H9 (cell line): ENCODE data around the gene ELAVL1. TPM values are rescaled to one million over a fixed set of nuclear protein-coding genes. Genes with fewer than 3 reads are reported as not detected.

Source experiments
- DNase-seq: peaks from one replicate; pipeline ENCODE4 v3.0.0-alpha.2; 2017
- H2AFZ ChIP-seq: one replicate; pipeline ENCODE4 v1.6.1; 2013; ENCODE audit warnings: mild to moderate bottlenecking, low read length, control low read depth, moderate library complexity
- H2AK5ac ChIP-seq: 2 replicates; pipeline ENCODE4 v1.6.1; 2013; ENCODE audit warnings: low read length, control low read depth, mixed read lengths; ENCODE audit not compliant: insufficient read length
- H2BK120ac ChIP-seq: one replicate; pipeline ENCODE4 v1.6.1; 2013; ENCODE audit warnings: low read depth, mild to moderate bottlenecking, low read length, control low read depth, inconsistent platforms; ENCODE audit not compliant: poor library complexity, severe bottlenecking
- H2BK12ac ChIP-seq: 2 replicates; pipeline ENCODE4 v1.6.1; 2013; ENCODE audit warnings: low read length, control low read depth, mixed read lengths, low read depth; ENCODE audit not compliant: insufficient read length
- H2BK15ac ChIP-seq: 2 replicates; pipeline ENCODE4 v1.6.1; 2013; ENCODE audit warnings: low read depth, low read length, control low read depth
- H2BK20ac ChIP-seq: one replicate; pipeline ENCODE4 v1.6.1; 2013; ENCODE audit warnings: low read depth, mild to moderate bottlenecking, low read length, control low read depth, inconsistent platforms; ENCODE audit not compliant: poor library complexity, severe bottlenecking
- H2BK5ac ChIP-seq: 2 replicates; pipeline ENCODE4 v1.6.1; 2013; ENCODE audit warnings: low read length, control low read depth, mixed read lengths; ENCODE audit not compliant: insufficient read length
- H3K14ac ChIP-seq: 2 replicates; pipeline ENCODE4 v1.6.1; 2013; ENCODE audit warnings: low read length, control low read depth; ENCODE audit not compliant: insufficient read depth
- H3K18ac ChIP-seq: 2 replicates; pipeline ENCODE4 v1.6.1; 2013; ENCODE audit warnings: low read depth, mild to moderate bottlenecking, mixed read lengths, low read length, control low read depth; ENCODE audit not compliant: insufficient read length
- H3K23ac ChIP-seq: 2 replicates; pipeline ENCODE4 v1.6.1; 2013; ENCODE audit warnings: low read length, control low read depth, mixed read lengths, low read depth; ENCODE audit not compliant: insufficient read length
- H3K23me2 ChIP-seq: 2 replicates; pipeline ENCODE4 v1.6.1; 2013; ENCODE audit warnings: low read depth, mild to moderate bottlenecking, mixed read lengths, low read length, control low read depth; ENCODE audit not compliant: insufficient read length, poor library complexity, severe bottlenecking
- H3K27ac ChIP-seq: 2 replicates; pipeline ENCODE4 v1.5.1; 2013; ENCODE audit warnings: low read length, control low read depth, mixed read lengths, low read depth; ENCODE audit not compliant: insufficient read length
- H3K27me3 ChIP-seq: 2 replicates; pipeline ENCODE4 v1.6.1; 2013; ENCODE audit warnings: low read length, control low read depth, inconsistent platforms; ENCODE audit not compliant: insufficient read depth
- H3K4ac ChIP-seq: 2 replicates; pipeline ENCODE4 v1.6.1; 2013; ENCODE audit warnings: low read depth, mild to moderate bottlenecking, control low read depth, inconsistent platforms, low read length, moderate library complexity
- H3K4me1 ChIP-seq: 2 replicates; pipeline ENCODE4 v1.6.1; 2013; ENCODE audit warnings: low read length, control low read depth, inconsistent platforms; ENCODE audit not compliant: insufficient read depth
- H3K4me2 ChIP-seq: 2 replicates; pipeline ENCODE4 v1.6.1; 2013; ENCODE audit warnings: low read length, control low read depth, mixed read lengths; ENCODE audit not compliant: insufficient read length, insufficient read depth
- H3K56ac ChIP-seq: 2 replicates; pipeline ENCODE4 v1.6.1; 2013; ENCODE audit warnings: low read depth, mild to moderate bottlenecking, mixed read lengths, low read length, control low read depth; ENCODE audit not compliant: insufficient read length
- H3K79me1 ChIP-seq: 2 replicates; pipeline ENCODE4 v1.6.1; 2013; ENCODE audit warnings: low read depth, mild to moderate bottlenecking, moderate library complexity, low read length, control low read depth, inconsistent platforms; ENCODE audit not compliant: insufficient read depth, poor library complexity, severe bottlenecking
- H3K79me2 ChIP-seq: 2 replicates; pipeline ENCODE4 v1.6.1; 2013; ENCODE audit warnings: low read length, control low read depth, inconsistent platforms; ENCODE audit not compliant: insufficient read depth
- H3K9ac ChIP-seq: 2 replicates; pipeline ENCODE4 v1.6.1; 2013; ENCODE audit warnings: low read length, control low read depth, mixed read lengths; ENCODE audit not compliant: insufficient read length; ENCODE audit errors: extremely low read depth
- H3K9me3 ChIP-seq: one replicate; pipeline ENCODE4 v1.6.1; 2013; ENCODE audit warnings: low read depth, low read length, inconsistent platforms; ENCODE audit not compliant: control insufficient read depth
- H3T11ph ChIP-seq: one replicate; pipeline ENCODE4 v1.6.1; 2013; ENCODE audit warnings: mild to moderate bottlenecking, low read length, control low read depth, inconsistent platforms
- H4K20me1 ChIP-seq: one replicate; pipeline ENCODE4 v1.6.1; 2013; ENCODE audit not compliant: control insufficient read depth, insufficient read length, insufficient read depth
- H4K5ac ChIP-seq: 2 replicates; pipeline ENCODE4 v1.6.1; 2013; ENCODE audit warnings: low read depth, mild to moderate bottlenecking, mixed read lengths, low read length, control low read depth; ENCODE audit not compliant: insufficient read length
- H4K8ac ChIP-seq: replicated peaks from 2 replicates; pipeline ENCODE4 v1.6.1; 2013; ENCODE audit warnings: low read length, control low read depth, mixed read lengths, low read depth; ENCODE audit not compliant: insufficient read length
- H4K91ac ChIP-seq: 2 replicates; pipeline ENCODE4 v1.6.1; 2013; ENCODE audit warnings: low read depth, mild to moderate bottlenecking, moderate library complexity, mixed read lengths, low read length, control low read depth; ENCODE audit not compliant: insufficient read length
- H3K27ac Mint-ChIP-seq, 3 experiments: 2 replicates in 2 of 3; 3 replicates in 1 of 3; pipeline ENCODE4 v1.8.0; 2020 to 2021; ENCODE audit warnings: mixed read lengths in 3 of 3, mild to moderate bottlenecking in 1 of 3, moderate library complexity in 1 of 3
- H3K27me3 Mint-ChIP-seq: 2 replicates; pipeline ENCODE4 v1.8.0; 2021; ENCODE audit warnings: low read depth, mild to moderate bottlenecking, moderate library complexity, mixed read lengths
- H3K36me3 Mint-ChIP-seq, 3 experiments: 2 replicates in 2 of 3; 3 replicates in 1 of 3; pipeline ENCODE4 v1.8.0; 2020 to 2021; ENCODE audit warnings: low read depth in 3 of 3, mixed read lengths in 3 of 3; ENCODE audit not compliant: insufficient read depth in 1 of 3
- H3K4me1 Mint-ChIP-seq, 2 experiments: 2 replicates each; pipeline ENCODE4 v1.8.0; 2020; ENCODE audit warnings: mixed read lengths in 2 of 2
- H3K4me3 Mint-ChIP-seq, 2 experiments: 2 replicates in 1 of 2; 3 replicates in 1 of 2; pipeline ENCODE4 v1.8.0; 2020 to 2021; ENCODE audit warnings: mild to moderate bottlenecking in 2 of 2, mixed read lengths in 2 of 2, moderate library complexity in 1 of 2
- H3K9me3 Mint-ChIP-seq, 2 experiments: 2 replicates in 1 of 2; 3 replicates in 1 of 2; pipeline ENCODE4 v1.8.0; 2020; ENCODE audit warnings: mild to moderate bottlenecking in 2 of 2, mixed read lengths in 2 of 2, moderate library complexity in 1 of 2
- CTCF ChIP-seq: fragments of 200-600 bp; sonication (generic); conservative IDR thresholded peaks from 3 replicates; pipeline ENCODE4 v1.8.0; 2021; ENCODE audit warnings: antibody characterized with exemption, mild to moderate bottlenecking
- WGBS: extraction: QIAGEN DNeasy Blood & Tissue Kit; methylation state at CpG from one replicate; pipeline ENCODE4 v1.1.7; 2013; ENCODE audit warnings: missing lambda C conversion rate, low lambda C conversion rate, mixed read lengths; ENCODE audit not compliant: insufficient read length; ENCODE audit errors: extremely low coverage; 5-methylcytosine and 5-hydroxymethylcytosine counted together
- total RNA-seq: library from RNA; stranded (reverse); gene quantifications from 2 replicates; pipeline ENCODE4 v1.2.1, GENCODE V29; 2021

The ELAVL1 gene
- total RNA-seq, 1 experiment from 2014 or later: 149 TPM

- no peak overlapping the region for H4K5ac ChIP-seq
- Mint-ChIP-seq H3K27ac (peak overlapping the region; percentile 64 to 86 (median 80); a peak in 4 of 7 replicates), H3K27me3 (no peaks in the 10 kb centered on the region), H3K9me3 (no peaks in the 10 kb centered on the region), H3K4me3 (peak overlapping the region in 1 of 2 experiments; percentile 28; a peak in 1 of 5 replicates), H3K4me1 (peaks cover 17 to 23% of the 10 kb centered on the region in 2 experiments), H3K36me3 (peaks cover 36 to 82% (median 64%) of the 10 kb centered on the region in 3 experiments)
- no peaks in the 10 kb centered on the region for H3K23me2 ChIP-seq
- no CpG with 5 or more reads among the region's 11 CpGs for WGBS
- H3K4me2 ChIP-seq: no peak overlapping the region
- H3K4me1 ChIP-seq: no peaks in the 10 kb centered on the region
- DNase-seq: peak; percentile 78
- H3K27me3 ChIP-seq: no peaks in the 10 kb centered on the region
- no peak overlapping the region for H2BK5ac ChIP-seq
- no peaks in the 10 kb centered on the region for H3K79me1 ChIP-seq
- H3K14ac ChIP-seq: no peak overlapping the region
- H3K9me3 ChIP-seq: no peaks in the 10 kb centered on the region
- no peak overlapping the region for H3K9ac ChIP-seq
- no peak overlapping the region for H2AFZ ChIP-seq
- H2BK15ac ChIP-seq: no peak overlapping the region
- no peak overlapping the region for H3K4ac ChIP-seq
- no peaks in the 10 kb centered on the region for H4K20me1 ChIP-seq
- no peak overlapping the region for H4K91ac ChIP-seq
- no peak overlapping the region for H2BK120ac ChIP-seq
- no peak overlapping the region for H3K56ac ChIP-seq
- no peak overlapping the region for H2BK12ac ChIP-seq
- H2BK20ac ChIP-seq: no peak overlapping the region
- no peak overlapping the region for H2AK5ac ChIP-seq
- no peak for TF ChIP-seq CTCF
- H4K8ac ChIP-seq: no peak overlapping the region
- no peak overlapping the region for H3T11ph ChIP-seq
- H3K27ac ChIP-seq: no peak overlapping the region
- H3K18ac ChIP-seq: no peak overlapping the region
- no peak overlapping the region for H3K23ac ChIP-seq
- no peaks in the 10 kb centered on the region for H3K79me2 ChIP-seq
These were observed 35.9 kb downstream of the ELAVL1 start for GRCh38 chr19:7969555-7969939.
